Progenitor cell of endocrine pancreas (in vitro differentiated cells): ENCODE results near the gene NOC2L. TPM values are rescaled to one million over a fixed set of nuclear protein-coding genes. Genes with fewer than 3 reads are reported as not detected.
A peak's percentile ranks its signal among the peaks of the same experiment; 100 is the strongest.

Experiments used
- DNase-seq: peaks from one replicate; pipeline ENCODE4 v3.0.0; 2021; ENCODE audit warnings: low spot score; ENCODE audit not compliant: unreplicated experiment
- H3K27ac Mint-ChIP-seq: 2 replicates; pipeline ENCODE4 v1.8.0; 2021; ENCODE audit warnings: mild to moderate bottlenecking, moderate library complexity, mixed read lengths
- H3K27me3 Mint-ChIP-seq: 2 replicates; pipeline ENCODE4 v1.8.0; 2021; ENCODE audit warnings: mixed read lengths
- H3K36me3 Mint-ChIP-seq: 2 replicates; pipeline ENCODE4 v1.8.0; 2022; ENCODE audit warnings: mixed read lengths; ENCODE audit not compliant: insufficient read depth
- H3K4me1 Mint-ChIP-seq: 2 replicates; pipeline ENCODE4 v1.8.0; 2021; ENCODE audit warnings: low read depth, mixed read lengths
- H3K4me3 Mint-ChIP-seq: 2 replicates; pipeline ENCODE4 v1.8.0; 2021; ENCODE audit warnings: low read depth, mild to moderate bottlenecking, moderate library complexity, mixed read lengths
- H3K9me3 Mint-ChIP-seq: 2 replicates; pipeline ENCODE4 v1.8.0; 2021; ENCODE audit warnings: low read depth, mixed read lengths
- total RNA-seq: library from RNA; stranded (reverse); gene quantifications from 2 replicates; pipeline ENCODE4 v1.2.1, GENCODE V29; 2021
- TF ChIP-seq, protein P1 (sequence below): fragments of 200-600 bp; sonication (generic); IDR thresholded peaks from one replicate; pipeline ENCODE4 v1.5.0; 2021; ENCODE audit warnings: antibody characterized with exemption, mild to moderate bottlenecking; ENCODE audit not compliant: unreplicated experiment

The NOC2L gene
- total RNA-seq, 1 donor from 2014 or later, result 78.2 TPM

DNA sequence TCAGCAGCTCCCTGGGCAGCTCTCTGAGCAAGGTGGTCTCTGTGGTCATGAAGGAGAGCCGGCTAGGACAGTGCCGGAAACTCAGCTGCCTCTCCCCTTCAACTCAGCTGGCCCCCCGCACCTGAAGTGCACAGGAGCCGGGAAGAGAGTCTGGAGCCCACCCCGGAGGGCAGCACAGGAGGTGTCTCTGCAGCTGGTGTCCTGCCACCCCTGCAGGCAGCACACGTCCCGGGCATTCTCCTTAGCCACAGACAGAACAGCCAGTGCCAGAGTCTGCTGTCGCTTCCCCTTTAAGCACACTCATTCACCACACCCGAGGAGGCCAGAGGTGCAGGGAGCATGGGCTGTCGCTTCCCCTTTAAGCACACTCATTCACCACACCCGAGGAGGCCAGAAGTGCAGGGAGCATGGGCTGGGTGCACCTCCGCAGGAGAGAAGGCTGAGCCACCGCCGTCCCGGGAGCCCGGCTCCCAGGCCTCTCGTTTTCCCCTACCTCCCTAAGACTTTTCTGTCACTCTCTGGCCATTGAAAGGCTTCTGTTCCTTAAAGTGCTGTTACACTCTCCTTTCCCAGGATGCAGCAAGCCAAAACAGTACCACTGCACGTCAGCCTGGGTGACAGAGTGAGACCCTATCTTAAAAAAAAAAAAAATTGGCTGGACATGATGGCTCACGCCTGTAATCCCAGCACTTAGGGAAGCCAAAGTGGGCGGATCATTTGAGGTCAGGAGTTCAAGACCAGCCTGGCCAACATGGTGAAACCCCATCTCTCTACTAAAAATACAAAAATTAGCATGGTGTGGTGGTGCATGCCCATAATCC is 52.2 kb downstream of the NOC2L start:
- DNase-seq, result peak; percentile 6
- no peak overlapping the region for H3K27ac Mint-ChIP-seq
- TF ChIP-seq, protein P1, sequence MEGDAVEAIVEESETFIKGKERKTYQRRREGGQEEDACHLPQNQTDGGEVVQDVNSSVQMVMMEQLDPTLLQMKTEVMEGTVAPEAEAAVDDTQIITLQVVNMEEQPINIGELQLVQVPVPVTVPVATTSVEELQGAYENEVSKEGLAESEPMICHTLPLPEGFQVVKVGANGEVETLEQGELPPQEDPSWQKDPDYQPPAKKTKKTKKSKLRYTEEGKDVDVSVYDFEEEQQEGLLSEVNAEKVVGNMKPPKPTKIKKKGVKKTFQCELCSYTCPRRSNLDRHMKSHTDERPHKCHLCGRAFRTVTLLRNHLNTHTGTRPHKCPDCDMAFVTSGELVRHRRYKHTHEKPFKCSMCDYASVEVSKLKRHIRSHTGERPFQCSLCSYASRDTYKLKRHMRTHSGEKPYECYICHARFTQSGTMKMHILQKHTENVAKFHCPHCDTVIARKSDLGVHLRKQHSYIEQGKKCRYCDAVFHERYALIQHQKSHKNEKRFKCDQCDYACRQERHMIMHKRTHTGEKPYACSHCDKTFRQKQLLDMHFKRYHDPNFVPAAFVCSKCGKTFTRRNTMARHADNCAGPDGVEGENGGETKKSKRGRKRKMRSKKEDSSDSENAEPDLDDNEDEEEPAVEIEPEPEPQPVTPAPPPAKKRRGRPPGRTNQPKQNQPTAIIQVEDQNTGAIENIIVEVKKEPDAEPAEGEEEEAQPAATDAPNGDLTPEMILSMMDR, result no peak
- no peaks in the 10 kb centered on the region for H3K9me3 Mint-ChIP-seq
- H3K36me3 Mint-ChIP-seq, result peaks cover 2% of the 10 kb centered on the region
- H3K27me3 Mint-ChIP-seq, result peaks cover 25% of the 10 kb centered on the region
- peaks cover 12% of the 10 kb centered on the region for H3K4me1 Mint-ChIP-seq
- H3K4me3 Mint-ChIP-seq, result peak overlapping the region; percentile 21

DNA sequence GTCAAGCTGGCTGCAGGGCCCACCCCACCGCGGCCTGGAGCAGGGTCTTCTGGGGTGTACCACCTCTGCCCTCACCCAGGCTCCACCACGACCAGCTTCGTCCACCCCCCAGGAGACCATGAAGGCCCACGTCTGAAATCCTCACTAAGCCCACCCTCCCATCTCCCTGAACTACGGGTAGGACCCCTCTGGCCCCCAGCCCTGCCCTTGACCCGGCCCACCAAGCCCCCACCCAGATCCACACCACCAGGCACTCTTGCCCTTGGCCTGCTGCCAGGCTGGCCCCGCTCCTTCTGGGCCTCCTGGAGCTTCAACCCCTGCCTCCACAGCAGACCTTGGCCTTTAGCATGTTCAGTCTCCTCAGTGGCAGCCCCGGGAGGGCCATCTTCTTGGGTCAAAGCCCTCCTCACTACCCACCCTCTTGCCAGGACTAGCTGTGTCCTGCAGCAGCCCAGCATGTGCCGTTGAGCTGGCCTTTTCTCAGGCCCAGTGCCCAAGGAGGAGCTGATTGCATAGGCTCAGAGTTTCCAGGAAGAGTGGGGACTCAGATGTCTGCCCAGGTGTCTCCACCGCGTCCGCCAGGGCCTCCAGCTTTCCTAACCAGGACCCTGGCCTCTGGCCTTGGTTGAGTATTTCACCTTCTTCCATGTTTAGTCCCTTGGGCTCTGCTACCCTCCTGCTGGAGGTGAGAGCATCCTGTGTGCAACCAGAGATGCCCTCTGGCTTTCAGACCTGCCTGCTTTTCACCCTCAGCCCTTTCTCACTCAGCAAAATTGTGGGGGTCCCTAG is 53.1 kb downstream of the NOC2L start:
- Mint-ChIP-seq H3K9me3 (no peaks in the 10 kb centered on the region), H3K4me1 (peaks cover 7% of the 10 kb centered on the region), H3K27ac (peak overlapping the region; percentile 84), H3K36me3 (peaks cover under 1% of the 10 kb centered on the region), H3K4me3 (peak overlapping the region; percentile 81), H3K27me3 (peaks cover 28% of the 10 kb centered on the region)
- DNase-seq, result peak; percentile 8
- TF ChIP-seq, protein P1, result no peak

DNA sequence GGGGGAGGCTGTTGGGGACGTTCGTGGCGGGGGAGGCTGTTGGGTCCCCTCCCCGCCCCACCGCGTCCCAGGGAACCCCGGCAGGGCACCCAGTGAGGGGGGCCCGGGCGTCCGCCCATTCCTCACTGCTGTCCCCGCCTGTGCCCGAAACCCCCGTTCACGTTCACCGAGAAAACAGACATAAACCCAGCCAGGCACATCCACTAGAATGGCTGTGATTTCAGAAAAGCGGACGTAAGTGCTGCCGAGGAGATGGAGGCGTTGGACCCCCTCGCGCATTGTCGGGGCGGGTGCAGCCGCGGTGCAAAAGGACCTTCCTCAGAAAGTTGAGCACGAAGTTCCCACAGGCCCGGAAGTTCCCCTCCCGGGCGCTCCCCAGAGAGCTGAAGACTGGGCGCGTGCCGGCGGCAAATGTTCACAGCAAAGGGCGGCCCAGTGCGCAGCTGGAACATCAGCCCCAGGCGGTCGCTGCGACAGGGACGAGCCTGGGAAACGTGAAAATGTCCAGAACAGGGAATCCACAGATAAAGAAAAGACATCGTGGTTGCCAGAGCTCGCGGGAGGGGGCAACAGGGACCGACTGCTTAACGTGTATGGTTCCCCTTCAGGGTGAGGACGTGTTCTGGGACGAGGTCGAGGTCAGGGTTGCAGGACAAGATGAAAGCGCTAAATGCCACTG is 53.8 kb downstream of the NOC2L start:
- Mint-ChIP-seq H3K4me3 (peak overlapping the region; percentile 81), H3K36me3 (no peaks in the 10 kb centered on the region), H3K27ac (peak overlapping the region; percentile 84), H3K4me1 (peaks cover 5% of the 10 kb centered on the region), H3K27me3 (peaks cover 33% of the 10 kb centered on the region), H3K9me3 (no peaks in the 10 kb centered on the region)
- DNase-seq, result peak; percentile 23
- TF ChIP-seq, protein P1, result no peak

DNA sequence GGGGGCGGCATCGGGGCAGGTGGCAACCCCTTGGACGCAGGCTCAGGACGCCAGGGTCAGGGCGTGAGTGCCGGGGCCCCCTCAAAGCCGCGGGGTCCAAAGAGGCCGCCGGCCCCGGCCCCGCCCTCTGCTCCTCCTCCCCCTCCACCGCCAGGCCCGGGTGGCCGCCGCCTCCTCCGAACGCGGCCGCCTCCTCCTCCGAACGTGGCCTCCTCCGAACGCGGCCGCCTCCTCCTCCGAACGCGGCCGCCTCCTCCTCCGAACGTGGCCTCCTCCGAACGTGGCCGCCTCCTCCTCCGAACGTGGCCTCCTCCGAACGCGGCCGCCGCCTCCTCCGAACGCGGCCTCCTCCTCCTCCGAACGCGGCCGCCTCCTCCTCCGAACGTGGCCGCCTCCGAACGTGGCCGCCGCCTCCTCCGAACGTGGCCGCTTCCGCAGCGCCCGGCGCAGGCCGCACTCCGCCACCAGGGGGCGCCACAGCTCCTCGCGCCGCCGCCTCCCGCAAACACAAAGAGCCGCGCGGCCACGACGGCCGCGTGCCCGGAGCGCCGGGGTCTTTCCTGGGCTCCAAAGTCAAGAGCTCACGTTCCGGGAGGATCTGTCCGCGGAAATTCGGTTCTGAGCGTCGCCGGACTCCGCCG is 54.6 kb downstream of the NOC2L start:
- Mint-ChIP-seq H3K27me3 (peaks cover 38% of the 10 kb centered on the region), H3K4me3 (peak overlapping the region; percentile 72), H3K9me3 (no peaks in the 10 kb centered on the region), H3K36me3 (no peaks in the 10 kb centered on the region), H3K27ac (no peak overlapping the region), H3K4me1 (peaks cover 5% of the 10 kb centered on the region)
- TF ChIP-seq, protein P1, result peak; percentile 92
- peak; percentile 88 for DNase-seq
